ENCODE data around the gene GRIP1.

The GRIP1 gene

DNA sequence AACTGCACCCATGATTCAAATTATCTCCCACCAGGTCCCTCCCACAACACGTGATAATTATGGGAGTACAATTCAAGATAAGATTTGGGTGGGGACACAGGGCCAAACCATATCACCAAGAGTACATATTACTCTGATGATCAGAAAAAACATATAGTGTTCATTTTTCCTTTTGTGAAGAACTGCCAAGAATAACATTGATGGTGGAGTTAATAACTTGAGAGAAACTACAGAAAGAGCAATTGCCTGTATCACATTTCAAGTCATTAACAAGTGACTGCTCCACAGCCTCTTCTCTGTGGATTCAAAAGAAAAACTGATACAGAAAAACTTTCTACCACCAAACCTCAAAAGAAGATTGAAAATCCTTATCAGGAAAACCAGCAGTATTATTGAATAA, 34.7 kb downstream of the GRIP1 start:
- DNase-seq, result no peak

DNA sequence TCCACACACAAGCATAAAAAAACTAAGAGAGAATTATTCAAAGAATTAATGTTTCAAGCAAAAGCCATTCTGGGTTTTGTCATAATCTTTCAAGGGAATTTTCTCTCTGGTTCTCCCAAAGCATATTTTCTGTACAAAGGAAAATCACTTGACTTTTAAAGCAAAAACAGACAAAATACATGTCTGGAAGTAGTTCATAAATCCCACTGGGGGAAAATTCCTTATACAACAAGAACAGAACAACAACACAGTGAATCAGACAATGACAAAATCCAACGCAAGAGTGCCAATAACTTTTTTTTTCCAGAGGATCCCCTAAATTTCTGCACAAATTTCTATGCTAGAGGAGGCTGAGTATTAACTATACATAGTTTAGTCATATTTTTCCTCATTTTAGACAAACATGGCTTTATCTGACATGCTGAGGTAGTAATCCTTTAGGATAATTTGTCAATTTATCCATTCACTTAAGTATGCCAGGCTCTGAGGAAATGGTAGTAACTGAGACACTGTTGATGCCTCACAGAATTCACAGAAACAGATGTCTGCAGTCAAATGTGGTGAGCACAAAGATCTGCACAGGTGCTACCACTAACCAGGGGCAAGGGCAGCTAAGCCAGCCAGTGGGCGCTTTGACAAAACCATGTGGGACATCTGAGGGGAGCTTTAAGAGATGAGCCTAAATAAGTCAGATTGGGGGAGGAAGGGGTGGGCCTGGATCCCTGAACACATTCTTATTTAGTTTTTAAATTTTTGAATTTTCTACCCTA, 38.0 kb downstream of the GRIP1 start:
- DNase-seq, result no peak

- no peak for DNase-seq
Measured at GRCh38 chr12:66638666-66639065, 40.2 kb downstream of the GRIP1 start.

GRCh38 chr12:66637699-66638301, 41.1 kb downstream of the GRIP1 start:
- no peak for DNase-seq

- no peak for DNase-seq
Measured at GRCh38 chr12:66636771-66637170, 42.1 kb downstream of the GRIP1 start.

DNA sequence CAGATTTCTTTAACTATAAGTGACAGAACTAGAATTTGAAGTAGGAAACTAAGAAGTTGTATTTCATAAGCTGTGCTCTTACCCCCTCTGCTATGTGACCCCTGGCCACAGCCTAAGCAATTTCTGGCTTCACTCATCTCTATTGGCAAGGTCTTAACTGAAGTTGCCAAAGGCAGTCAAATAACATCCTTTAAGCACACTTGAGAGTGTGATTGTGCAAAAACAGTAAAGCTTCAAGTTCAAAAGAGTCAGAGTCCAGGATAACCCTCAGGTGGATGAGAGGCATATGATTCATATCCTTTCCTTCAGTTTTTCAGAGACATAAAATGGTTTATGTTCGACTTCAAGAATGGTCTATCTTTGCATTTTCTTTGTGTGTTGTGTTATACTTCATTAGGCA, 45.2 kb downstream of the GRIP1 start:
- no peak for DNase-seq

GRCh38 chr12:66629138-66629870, 49.6 kb downstream of the GRIP1 start:
- no peak for DNase-seq

DNA sequence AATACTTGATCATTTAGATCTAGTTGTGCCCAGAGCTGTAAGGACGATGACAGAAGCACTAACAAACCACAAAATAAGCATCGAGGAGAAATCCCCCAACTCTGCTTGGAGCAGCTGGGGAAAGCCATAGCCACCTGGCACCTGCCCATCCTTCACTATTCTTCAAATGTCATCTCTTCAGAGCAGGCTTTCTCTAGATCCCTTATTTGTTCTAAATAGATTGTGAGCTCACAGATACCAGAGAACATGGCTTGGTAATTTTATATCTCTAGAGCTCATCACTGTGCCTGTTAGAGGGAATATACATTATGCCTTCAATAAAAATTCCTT, 50.9 kb downstream of the GRIP1 start:
- DNase-seq, result no peak

- DNase-seq, result no peak
Measured at GRCh38 chr12:66627270-66627987, 51.4 kb downstream of the GRIP1 start.

DNA sequence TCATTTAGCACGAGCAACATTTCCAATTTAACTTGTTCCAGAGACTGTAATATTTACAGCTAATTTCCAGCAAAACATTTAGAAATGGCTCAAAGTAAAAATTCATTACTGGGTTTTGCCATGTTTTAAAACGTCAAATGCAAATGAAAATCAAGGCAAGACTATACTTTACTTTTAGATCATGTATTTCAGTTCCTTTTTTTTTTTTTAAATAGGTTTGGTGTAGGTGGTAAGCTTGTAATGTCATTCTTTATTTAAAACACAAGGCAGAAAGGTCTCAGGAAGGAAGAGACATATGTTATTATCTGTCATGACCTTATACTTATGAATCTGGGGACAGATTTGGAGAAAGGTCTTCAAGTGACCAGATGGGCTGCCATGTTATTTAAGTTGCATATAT, 54.1 kb downstream of the GRIP1 start:
- no peak for DNase-seq

- no peak for DNase-seq
Measured at GRCh38 chr12:66623455-66623854, 55.4 kb downstream of the GRIP1 start.

DNA sequence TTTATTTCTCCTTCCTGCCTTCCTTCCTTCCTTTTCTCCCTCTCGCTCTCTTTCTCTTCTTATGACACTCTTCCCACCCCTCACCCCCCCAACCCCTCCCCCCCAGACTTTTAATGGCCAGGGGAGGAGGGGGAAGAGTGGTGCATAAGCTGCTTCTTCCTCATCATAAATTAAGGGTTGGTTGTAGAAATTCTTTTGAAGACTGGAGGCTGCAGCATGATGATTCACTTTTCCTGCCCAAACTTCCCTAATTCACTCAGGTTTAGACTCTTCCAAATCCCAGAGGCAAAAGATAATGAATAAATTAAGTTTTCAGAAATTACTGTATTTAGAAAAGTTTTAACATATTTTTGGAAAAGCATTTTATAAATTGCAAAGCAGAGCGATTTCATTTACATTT, 58.2 kb downstream of the GRIP1 start:
- DNase-seq, result no peak

GRCh38 chr12:66620026-66620425, 58.9 kb downstream of the GRIP1 start:
- DNase-seq, result no peak

GRCh38 chr12:66617991-66618390, 60.9 kb downstream of the GRIP1 start:
- DNase-seq, result no peak

- no peak for DNase-seq
Measured at GRCh38 chr12:66612090-66612775, 66.6 kb downstream of the GRIP1 start.

DNA sequence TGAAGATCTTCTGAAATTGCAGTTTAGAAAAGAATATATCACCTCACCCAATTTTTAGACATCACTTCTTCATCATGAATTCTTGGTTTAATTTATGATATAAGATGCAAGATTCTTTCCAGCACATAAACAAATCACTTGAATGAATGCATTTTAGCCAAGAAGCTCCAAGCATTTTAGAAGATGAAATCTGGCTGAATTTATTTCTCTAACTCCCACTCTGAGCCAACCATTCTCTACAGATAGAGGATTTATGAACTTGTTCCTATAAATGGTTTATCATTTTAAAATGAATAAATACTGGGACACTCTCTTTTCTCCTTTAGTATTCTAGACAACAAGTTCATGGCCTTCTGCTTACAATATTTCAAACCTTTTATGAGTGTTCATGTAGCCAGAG, 71.7 kb downstream of the GRIP1 start:
- DNase-seq, result no peak

DNA sequence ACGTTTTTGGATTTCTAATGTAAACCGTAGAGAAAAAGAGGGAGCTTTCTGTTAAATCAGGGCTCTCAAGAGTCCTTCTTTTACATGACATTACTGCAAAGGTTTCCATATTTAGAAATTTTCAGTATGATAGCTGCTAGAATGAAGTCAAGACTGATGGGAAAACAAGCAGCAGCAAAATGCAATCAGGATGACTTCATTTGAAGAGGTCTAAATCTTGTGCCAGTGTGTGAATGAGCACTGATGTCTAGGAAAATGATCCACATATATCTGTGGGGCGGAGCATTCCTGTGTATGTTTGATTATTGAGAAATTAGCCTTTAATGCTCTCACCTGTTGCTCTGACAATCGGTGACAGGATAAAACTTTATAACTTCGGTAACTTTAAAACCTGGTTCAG, 73.6 kb downstream of the GRIP1 start:
- DNase-seq, result no peak

DNA sequence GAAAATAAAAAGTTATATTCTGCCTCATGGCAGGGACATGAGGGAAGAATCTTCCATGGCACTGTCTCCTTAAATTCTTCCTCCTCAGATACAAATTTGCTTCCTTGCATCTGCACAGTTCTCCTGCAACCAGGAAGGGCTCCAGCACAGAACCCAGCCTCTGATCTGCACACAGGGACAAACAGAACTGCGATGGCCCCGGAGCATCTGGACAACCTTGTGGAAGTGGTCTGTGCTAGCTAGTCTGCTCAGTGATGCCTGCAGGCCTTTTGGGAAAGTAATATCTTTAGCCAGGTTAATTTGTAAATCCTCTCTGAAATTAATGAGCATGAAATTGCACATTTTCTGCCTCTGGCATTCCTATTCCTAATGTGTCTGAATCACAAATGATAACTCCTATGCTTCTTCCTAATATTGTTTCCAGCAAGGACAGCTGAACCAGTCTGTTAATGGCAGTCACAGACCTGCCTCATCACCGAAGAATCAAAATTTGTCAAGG, 74.8 kb downstream of the GRIP1 start:
- no peak for DNase-seq

- DNase-seq, result no peak
Measured at GRCh38 chr12:66603461-66603860, 75.4 kb downstream of the GRIP1 start.

- no peak for DNase-seq
Measured at GRCh38 chr12:66602483-66603143, 76.3 kb downstream of the GRIP1 start.

GRCh38 chr12:66600903-66601302, 78.0 kb downstream of the GRIP1 start:
- DNase-seq, result no peak

DNA sequence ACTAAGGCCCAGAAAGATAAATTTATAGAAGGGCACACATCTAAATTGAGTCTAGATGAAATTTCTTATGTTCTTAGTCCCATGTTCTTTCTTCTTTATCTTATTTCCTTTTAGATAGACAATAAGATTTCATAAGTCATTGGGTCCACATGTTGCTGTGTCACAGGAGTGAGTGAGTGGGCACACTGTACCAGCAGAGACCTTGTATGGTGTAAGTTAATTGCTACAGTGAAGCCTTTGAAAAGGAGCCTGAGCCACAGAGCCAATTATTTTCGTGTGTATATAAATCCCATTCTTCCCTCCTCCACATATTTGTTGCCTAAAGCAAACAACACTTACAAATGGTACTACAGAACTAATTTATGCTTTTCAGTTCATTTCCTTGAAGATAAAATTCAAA, 79.1 kb downstream of the GRIP1 start:
- no peak for DNase-seq

Measured in amniotic stem cell (primary cell).